Neural cell (in vitro differentiated cells): ENCODE data around the gene DDX47. TPM values are rescaled to one million over a fixed set of nuclear protein-coding genes. Genes with fewer than 3 reads are reported as not detected.

ENCODE experiments used
- H2AFZ ChIP-seq: fragments of 200-600, 300-800 bp; sonication (generic), shearing (Covaris generic); 2 replicates; pipeline ENCODE4 v1.6.0; 2014; ENCODE audit warnings: low read depth, mild to moderate bottlenecking, antibody characterized with exemption, low read length, moderate library complexity
- H3F3A ChIP-seq: fragments of 200-600 bp; shearing (Covaris generic); 2 replicates; pipeline ENCODE4 v1.6.1; 2016; ENCODE audit warnings: mild to moderate bottlenecking, moderate library complexity, mixed read lengths, antibody characterized with exemption, low read length; ENCODE audit not compliant: insufficient read depth, poor library complexity, severe bottlenecking
- H3K27ac ChIP-seq: fragments of 200-600, 300-800 bp; sonication (generic), shearing (Covaris generic); 2 replicates; pipeline ENCODE4 v1.5.1; 2014; ENCODE audit warnings: mild to moderate bottlenecking, low read length, moderate library complexity
- H3K27me3 ChIP-seq: fragments of 300-800, 200-600 bp; sonication (generic), shearing (Covaris generic); 2 replicates; pipeline ENCODE4 v1.6.0; 2014; ENCODE audit warnings: mild to moderate bottlenecking, low read depth, low read length, moderate library complexity; ENCODE audit not compliant: insufficient read depth
- H3K36me3 ChIP-seq: fragments of 300-800, 200-600 bp; sonication (generic), shearing (Covaris generic); 2 replicates; pipeline ENCODE4 v1.5.1; 2014; ENCODE audit warnings: mild to moderate bottlenecking, antibody characterized with exemption, low read length, moderate library complexity; ENCODE audit not compliant: insufficient read depth
- H3K4me2 ChIP-seq: fragments of 300-800, 200-600 bp; sonication (generic), shearing (Covaris generic); 2 replicates; pipeline ENCODE4 v1.6.0; 2014; ENCODE audit warnings: mild to moderate bottlenecking, low read length
- H3K4me3 ChIP-seq: fragments of 300-800, 200-600 bp; sonication (generic), shearing (Covaris generic); 2 replicates; pipeline ENCODE4 v1.5.1; 2014; ENCODE audit warnings: mild to moderate bottlenecking, low read length, moderate library complexity
- H3K79me2 ChIP-seq: fragments of 200-600 bp; shearing (Covaris generic); replicated peaks from 2 replicates; pipeline ENCODE4 v1.6.0; 2014; ENCODE audit warnings: mild to moderate bottlenecking, low read length, moderate library complexity; ENCODE audit not compliant: insufficient read depth
- H3K9ac ChIP-seq: fragments of 300-800, 200-600 bp; sonication (generic), shearing (Covaris generic); 2 replicates; pipeline ENCODE4 v1.6.1; 2016; ENCODE audit warnings: mild to moderate bottlenecking, low read length, mixed read lengths
- H3K9me2 ChIP-seq: fragments of 200-600 bp; shearing (Covaris generic); 2 replicates; pipeline ENCODE4 v1.6.1; 2016; ENCODE audit warnings: mild to moderate bottlenecking, low read length, mixed read lengths; ENCODE audit not compliant: insufficient read depth
- H3K9me3 ChIP-seq: fragments of 200-600, 300-800 bp; sonication (generic), shearing (Covaris generic); 2 replicates; pipeline ENCODE4 v1.6.1; 2016; ENCODE audit warnings: mild to moderate bottlenecking, mixed run types, low read length, moderate library complexity, mixed read lengths
- H4K20me1 ChIP-seq: fragments of 200-600 bp; shearing (Covaris generic); 2 replicates; pipeline ENCODE4 v1.6.1; 2016; ENCODE audit warnings: mild to moderate bottlenecking, mixed run types; ENCODE audit not compliant: insufficient read depth
- CTCF ChIP-seq: fragments of 450-650 bp; IDR thresholded peaks from 2 replicates; pipeline ENCODE4 v1.5.1; 2014; ENCODE audit warnings: antibody characterized with exemption, mild to moderate bottlenecking, moderate library complexity; ENCODE audit not compliant: poor library complexity, severe bottlenecking
- EP300 ChIP-seq: fragments of 450-650 bp; conservative IDR thresholded peaks from 2 replicates; pipeline ENCODE4 v1.6.1; 2014; ENCODE audit warnings: antibody characterized with exemption, mild to moderate bottlenecking, moderate library complexity; ENCODE audit not compliant: poor library complexity, severe bottlenecking
- EZH2 ChIP-seq: fragments of 200-600, 300-800 bp; shearing (Covaris generic), sonication (generic); IDR thresholded peaks from 2 replicates; pipeline ENCODE4 v1.6.1; 2014; ENCODE audit warnings: antibody characterized with exemption, low read length, borderline replicate concordance, mild to moderate bottlenecking; ENCODE audit not compliant: insufficient read depth, poor library complexity, severe bottlenecking
- MXI1 ChIP-seq: fragments of 450-650 bp; conservative IDR thresholded peaks from 2 replicates; pipeline ENCODE4 v1.6.1; 2014; ENCODE audit warnings: antibody characterized with exemption, mild to moderate bottlenecking; ENCODE audit not compliant: poor library complexity, severe bottlenecking
- POLR2AphosphoS5 ChIP-seq: IDR thresholded peaks from 2 replicates; pipeline ENCODE4 v1.6.1; 2012
- RAD21 ChIP-seq: fragments of 450-650 bp; conservative IDR thresholded peaks from 2 replicates; pipeline ENCODE4 v1.6.1; 2014; ENCODE audit warnings: antibody characterized with exemption, mild to moderate bottlenecking, moderate library complexity
- REST ChIP-seq: IDR thresholded peaks from 2 replicates; pipeline ENCODE4 v1.6.1; 2012; ENCODE audit warnings: borderline replicate concordance
- SMC3 ChIP-seq: fragments of 450-650 bp; conservative IDR thresholded peaks from 2 replicates; pipeline ENCODE4 v1.6.1; 2014; ENCODE audit warnings: antibody characterized with exemption, mild to moderate bottlenecking, moderate library complexity; ENCODE audit not compliant: poor library complexity
- TAF1 ChIP-seq: IDR thresholded peaks from 2 replicates; pipeline ENCODE4 v1.6.1; 2012; ENCODE audit warnings: low read depth
- polyA plus RNA-seq: library from polyadenylated mRNA; depleted of rRNA; stranded (reverse); fragments of >200 nt; gene quantifications from 2 replicates; pipeline ENCODE4 v1.2.3, GENCODE V29; 2014
- small RNA-seq, 3 experiments: library from RNA; depleted of rRNA; stranded (forward); fragments of <200 nt; gene quantifications; one replicate each; pipeline ENCODE3, GENCODE V24; 2012

DDX47 gene
- polyA plus RNA-seq, 1 donor from 2014 or later = 97.6 TPM

DNA sequence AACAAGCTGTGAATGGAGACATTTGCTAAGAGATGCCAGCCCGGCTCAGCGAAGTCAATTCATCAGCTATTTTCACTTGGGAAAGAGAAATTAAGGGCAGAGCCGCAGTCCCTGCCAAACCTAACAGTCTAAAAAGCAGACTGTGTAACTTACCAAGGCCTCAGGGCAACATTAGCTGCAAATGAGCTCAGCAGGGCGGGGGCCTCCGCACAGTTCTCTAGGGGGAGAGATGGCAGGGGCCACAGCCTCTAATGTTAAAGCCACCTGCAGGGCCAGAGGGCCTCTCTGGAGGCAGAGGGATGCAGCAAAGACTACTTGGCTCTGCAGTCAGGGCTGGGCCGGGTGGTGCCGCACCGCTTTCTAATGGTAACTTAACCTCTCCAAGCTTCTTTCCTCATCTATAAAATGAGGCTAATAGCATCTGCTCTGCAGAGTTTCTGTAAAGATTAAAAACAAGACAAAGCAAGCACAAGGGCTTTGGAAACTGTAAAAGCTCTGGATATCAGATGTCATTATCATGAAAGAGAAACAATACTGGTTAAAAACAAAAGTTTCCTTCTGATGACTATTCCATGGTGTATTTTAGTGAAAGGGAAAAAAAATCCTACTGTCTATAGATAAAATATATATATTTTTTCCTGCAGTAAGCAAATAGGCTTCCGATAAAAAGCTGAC is 64.8 kb downstream of the DDX47 start:
- H3K36me3 ChIP-seq = no peaks in the 10 kb centered on the region
- H3K27ac ChIP-seq = no peak overlapping the region
- no peaks in the 10 kb centered on the region for H3K27me3 ChIP-seq
- H3K9me2 ChIP-seq = no peaks in the 10 kb centered on the region
- no peak overlapping the region for H2AFZ ChIP-seq
- H3K79me2 ChIP-seq = no peaks in the 10 kb centered on the region
- no peaks in the 10 kb centered on the region for H4K20me1 ChIP-seq
- no peaks in the 10 kb centered on the region for H3K9me3 ChIP-seq
- TF ChIP-seq CTCF = no peak
- TF ChIP-seq TAF1 = no peak
- TF ChIP-seq EP300 = no peak
- TF ChIP-seq POLR2AphosphoS5 = no peak
- TF ChIP-seq EZH2 = no peak
- TF ChIP-seq SMC3 = no peak
- TF ChIP-seq REST = no peak
- TF ChIP-seq MXI1 = no peak
- TF ChIP-seq RAD21 = no peak
- no peak overlapping the region for H3K4me3 ChIP-seq
- no peak overlapping the region for H3K9ac ChIP-seq
- no peaks in the 10 kb centered on the region for H3F3A ChIP-seq
- H3K4me2 ChIP-seq = no peak overlapping the region

Small RNA genes lying within 50 kb of the gene (small RNA-seq; reads per million reads assigned to genes)
- 0 reads per million in 3 experiments for gene AC007215.1
- 0 reads per million in 3 experiments for gene MIR613

Other genes with a start within 250 kb of the DDX47 start
- gene CREBL2, start 201.5 kb upstream of the DDX47 start, polyA plus RNA-seq = 27.5 and 29.9 TPM in 2 replicates
- 44.2 and 53.4 TPM in 2 replicates for gene GPR19, start 117.2 kb upstream of the DDX47 start, polyA plus RNA-seq
- gene CDKN1B, start 96.0 kb upstream of the DDX47 start, polyA plus RNA-seq = 106 and 107 TPM in 2 replicates
- gene APOLD1, start 27.7 kb upstream of the DDX47 start, polyA plus RNA-seq = 0.38 and 1.1 TPM in 2 replicates
- gene GPRC5A, start 78.2 kb downstream of the DDX47 start, polyA plus RNA-seq = 0.09 TPM in 1 of 2 replicates, not detected in the other
- not detected in 2 replicates for gene GPRC5D, start 138.8 kb downstream of the DDX47 start, polyA plus RNA-seq
- 1.2 and 2.0 TPM in 2 replicates for gene HEBP1, start 186.9 kb downstream of the DDX47 start, polyA plus RNA-seq
- 20.5 and 21.1 TPM in 2 replicates for gene FAM234B, start 231.0 kb downstream of the DDX47 start, polyA plus RNA-seq